Vagina (tissue), 2 donors: Measurements from ENCODE around the gene SHLD1.

Source experiments
- CTCF ChIP-seq, 3 experiments: fragments of 450-650 bp in 2 of 3; fragments of 200-600 bp in 1 of 3; sonication (generic) in 1 of 3; IDR thresholded peaks; one replicate each; pipeline ENCODE4 v1.5.1; 2017 to 2019; ENCODE audit warnings: antibody characterized with exemption in 3 of 3, mild to moderate bottlenecking in 2 of 3, moderate library complexity in 2 of 3
- POLR2A ChIP-seq, 2 donors: fragments of 450-650 bp; IDR thresholded peaks; one replicate each; pipeline ENCODE4 v1.6.1; 2017; ENCODE audit warnings: antibody characterized with exemption in 2 of 2, mild to moderate bottlenecking in 2 of 2, moderate library complexity in 2 of 2
- POLR2AphosphoS5 ChIP-seq, 2 donors: sonication (generic); formaldehyde crosslinking; IDR thresholded peaks; one replicate each; pipeline ENCODE4 v1.9.0; 2017; ENCODE audit warnings: antibody characterized with exemption in 2 of 2, mild to moderate bottlenecking in 2 of 2, low read depth in 1 of 2; ENCODE audit not compliant: insufficient read depth in 1 of 2

DNA sequence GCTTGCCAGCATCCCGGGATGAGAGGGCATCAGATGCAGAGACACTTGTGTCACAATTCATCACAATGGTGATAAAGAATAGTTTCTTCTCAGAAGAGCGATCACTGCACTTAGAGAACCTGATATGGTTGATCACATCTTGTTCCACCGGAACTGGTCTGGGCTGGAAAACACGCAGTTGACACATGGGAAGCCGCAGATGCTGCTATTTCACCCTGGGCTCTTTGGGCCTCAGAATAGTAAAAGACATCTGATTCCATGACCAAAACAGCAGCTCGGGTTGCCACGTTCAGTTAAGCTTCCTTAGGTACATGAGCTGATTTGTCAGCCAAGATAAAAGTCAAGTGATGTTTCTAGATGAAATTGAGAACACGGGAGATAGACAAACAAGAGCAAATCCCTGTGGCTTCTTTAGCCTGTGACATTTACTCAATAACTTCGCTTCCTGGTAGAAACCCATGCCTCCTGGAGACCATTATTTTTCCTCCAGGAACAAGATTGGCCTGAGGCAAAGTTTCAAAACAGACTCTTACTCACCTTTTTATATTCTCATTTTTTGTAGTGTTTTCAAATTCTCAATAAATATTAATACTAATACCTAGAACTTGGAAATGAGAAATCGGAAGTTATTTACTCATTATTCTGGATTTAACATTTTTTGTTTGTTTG is 140.7 kb downstream of the SHLD1 start:
- no peak for TF ChIP-seq POLR2AphosphoS5 (IDR thresholded peaks at IDR 0.05; ENCODE audit: insufficient read depth in 1 of 2, low read depth in 1 of 2)
- TF ChIP-seq CTCF (IDR thresholded peaks at IDR 0.05), result no peak
- TF ChIP-seq POLR2A (IDR thresholded peaks at IDR 0.05), result no peak
